HEK293 (cell line): ENCODE data around the gene ICOSLG.
"Not testable (repeated sequence)": the region's sequence is repeated elsewhere in the genome, so short reads cannot be mapped to it uniquely, and the experiment has no call there.

Source experiments
- CTCF ChIA-PET: fragments of 350-600 bp; formaldehyde crosslinking; extraction: SDS; loops from one replicate; lab custom pipeline; 2021; ENCODE audit warnings: antibody characterized with exemption; lab: Yijun Ruan, JAX
- POLR2A ChIA-PET: fragments of 300-600 bp; formaldehyde crosslinking; extraction: SDS; loops from one replicate; lab custom pipeline; 2020; ENCODE audit warnings: antibody characterized with exemption, inconsistent platforms; lab: Yijun Ruan, JAX
- H3K27ac ChIP-seq: fragments of 200-500 bp; sonication (Bioruptor generic); 2 replicates; pipeline ENCODE4 v1.5.1; 2014; ENCODE audit warnings: low read depth, low read length, control low read depth, inconsistent platforms; ENCODE audit errors: extremely low read depth
- H3K36me3 ChIP-seq, 2 experiments: fragments of 200-500 bp in 1 of 2; sonication (Bioruptor generic) in 1 of 2; 1 replicate in 1 of 2; 2 replicates in 1 of 2; pipeline ENCODE4 v1.5.1; 2014 to 2017; ENCODE audit warnings: inconsistent platforms in 2 of 2, low read length in 2 of 2; ENCODE audit not compliant: control insufficient read depth in 2 of 2, insufficient read depth in 1 of 2
- H3K4me1 ChIP-seq: fragments of 200-500 bp; sonication (Bioruptor generic); 2 replicates; pipeline ENCODE4 v1.5.1; 2014; ENCODE audit warnings: mild to moderate bottlenecking, low read length, inconsistent platforms; ENCODE audit not compliant: control insufficient read depth, insufficient read depth
- H3K4me3 ChIP-seq: 2 replicates; pipeline ENCODE4 v1.5.1; 2011; ENCODE audit warnings: low read depth, mild to moderate bottlenecking, control low read depth, low read length, moderate library complexity
- H3K9me3 ChIP-seq: fragments of 200-500 bp; sonication (Bioruptor generic); 2 replicates; pipeline ENCODE4 v1.5.1; 2014; ENCODE audit warnings: low read depth, low read length, inconsistent platforms; ENCODE audit not compliant: control insufficient read depth, insufficient read depth
- ZBTB1 ChIP-seq: fragments of 450-650 bp; formaldehyde crosslinking; IDR thresholded peaks from 2 replicates; pipeline ENCODE4 v1.5.1; 2016; ENCODE audit warnings: missing biosample characterization, missing genetic modification characterization
- TF ChIP-seq, protein P1 (sequence below): fragments of 450-650 bp; formaldehyde crosslinking; IDR thresholded peaks from 2 replicates; pipeline ENCODE4 v1.5.1; 2016; ENCODE audit warnings: missing biosample characterization, missing genetic modification characterization

The ICOSLG gene

GRCh38 chr21:44206187-44206586 lies 34.6 kb downstream of the ICOSLG start:
- H3K4me3 ChIP-seq, POLR2A ChIA-PET, H3K9me3 ChIP-seq, CTCF ChIA-PET, H3K36me3 ChIP-seq, H3K27ac ChIP-seq, H3K4me1 ChIP-seq: not testable (repeated sequence)

DNA sequence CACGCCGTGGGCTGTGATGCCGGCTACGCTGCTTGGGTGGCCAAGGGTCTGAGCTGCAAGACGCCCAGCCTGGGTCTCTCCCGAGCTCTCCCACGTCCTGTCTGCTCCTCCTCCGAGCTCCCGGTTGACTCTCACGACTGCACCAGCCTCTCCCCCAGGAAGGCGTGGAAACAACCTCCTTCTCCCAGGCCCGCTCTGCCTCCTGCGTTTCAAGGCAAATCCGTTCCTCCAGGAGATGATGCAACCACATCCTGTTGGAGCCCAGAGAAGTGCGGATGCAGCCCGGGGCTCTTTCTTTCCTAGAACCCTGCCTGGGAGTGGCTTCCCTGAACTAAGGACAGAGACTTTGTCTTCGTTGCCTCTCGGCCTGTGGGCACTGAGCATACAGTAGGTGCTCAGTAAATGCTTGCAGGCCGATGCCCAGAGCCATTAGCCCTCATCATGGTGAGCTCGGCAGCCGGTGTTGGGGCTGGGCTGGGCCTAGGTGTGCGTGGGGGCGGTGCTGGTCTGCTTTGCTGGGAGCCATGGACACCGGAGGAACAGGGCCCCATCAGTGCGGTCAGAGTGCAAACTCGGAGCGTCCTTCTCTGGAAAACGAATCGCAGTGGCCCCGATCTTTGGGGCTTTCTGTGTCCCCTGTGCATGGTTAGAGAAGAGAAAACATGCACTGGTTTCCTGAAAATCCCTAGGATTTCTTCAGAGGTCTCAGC lies 38.0 kb downstream of the ICOSLG start:
- H3K4me1 ChIP-seq, H3K27ac ChIP-seq, CTCF ChIA-PET, H3K4me3 ChIP-seq, H3K9me3 ChIP-seq, POLR2A ChIA-PET, H3K36me3 ChIP-seq: not testable (repeated sequence)

DNA sequence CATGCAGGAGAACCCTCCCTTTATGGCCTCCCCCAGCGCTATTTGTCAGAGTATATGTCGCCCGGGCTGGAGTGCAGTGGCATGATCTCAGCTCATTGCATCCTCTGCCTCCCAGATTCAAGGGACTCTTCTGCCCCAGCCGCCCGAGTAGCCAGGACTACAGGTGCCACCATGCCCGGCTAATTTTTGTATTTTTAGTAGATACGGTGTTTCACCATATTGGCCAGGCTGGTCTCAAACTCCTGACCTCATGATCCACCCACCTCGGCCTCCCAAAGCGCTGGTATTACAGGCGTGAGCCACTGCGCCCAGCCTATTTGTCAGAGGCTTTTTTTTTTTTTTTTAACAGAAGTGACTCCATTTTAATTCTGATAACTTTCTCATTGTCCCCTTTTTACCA lies 40.7 kb downstream of the ICOSLG start:
- CTCF ChIA-PET, POLR2A ChIA-PET, H3K4me1 ChIP-seq, H3K36me3 ChIP-seq, H3K27ac ChIP-seq, H3K4me3 ChIP-seq, H3K9me3 ChIP-seq: not testable (repeated sequence)

DNA sequence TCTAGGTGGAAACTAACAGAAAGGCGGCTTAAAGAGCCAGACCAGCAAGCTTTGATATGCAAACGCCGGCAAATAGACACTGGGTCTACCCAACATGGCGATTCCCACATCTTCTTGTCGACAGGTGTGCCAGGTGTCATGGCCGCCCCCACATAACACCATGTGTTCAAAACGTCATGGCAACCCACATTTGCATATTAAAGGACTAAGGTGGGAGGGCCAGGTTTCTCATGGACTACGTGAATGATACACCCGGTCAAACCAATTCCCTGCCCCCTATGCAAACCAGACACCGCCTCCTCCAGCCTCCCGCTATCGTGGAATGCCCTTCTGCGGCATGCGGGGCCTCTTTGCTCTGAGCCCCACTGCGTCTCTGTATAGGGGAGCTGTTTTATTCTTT lies 41.3 kb downstream of the ICOSLG start:
- Histone ChIP-seq H3K27ac (no peak overlapping the region), H3K9me3 (no peaks in the 10 kb centered on the region), H3K36me3 (no peaks in the 10 kb centered on the region), H3K4me1 (no peaks in the 10 kb centered on the region), H3K4me3 (no peak overlapping the region)
- TF ChIP-seq ZBTB1 = no peak
- TF ChIP-seq, protein P1, sequence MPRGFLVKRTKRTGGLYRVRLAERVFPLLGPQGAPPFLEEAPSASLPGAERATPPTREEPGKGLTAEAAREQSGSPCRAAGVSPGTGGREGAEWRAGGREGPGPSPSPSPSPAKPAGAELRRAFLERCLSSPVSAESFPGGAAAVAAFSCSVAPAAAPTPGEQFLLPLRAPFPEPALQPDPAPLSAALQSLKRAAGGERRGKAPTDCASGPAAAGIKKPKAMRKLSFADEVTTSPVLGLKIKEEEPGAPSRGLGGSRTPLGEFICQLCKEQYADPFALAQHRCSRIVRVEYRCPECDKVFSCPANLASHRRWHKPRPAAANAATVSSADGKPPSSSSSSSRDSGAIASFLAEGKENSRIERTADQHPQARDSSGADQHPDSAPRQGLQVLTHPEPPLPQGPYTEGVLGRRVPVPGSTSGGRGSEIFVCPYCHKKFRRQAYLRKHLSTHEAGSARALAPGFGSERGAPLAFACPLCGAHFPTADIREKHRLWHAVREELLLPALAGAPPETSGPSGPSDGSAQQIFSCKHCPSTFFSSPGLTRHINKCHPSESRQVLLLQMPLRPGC (tag by site-specific recombination) = no peak
- ChIA-PET CTCF (no interaction called here), POLR2A (no interaction called here)

- POLR2A ChIA-PET, H3K36me3 ChIP-seq, H3K4me3 ChIP-seq, H3K9me3 ChIP-seq, CTCF ChIA-PET, H3K27ac ChIP-seq, H3K4me1 ChIP-seq: not testable (repeated sequence)
These were observed 43.6 kb downstream of the ICOSLG start for GRCh38 chr21:44197156-44197516.

GRCh38 chr21:44196212-44197155 lies 44.3 kb downstream of the ICOSLG start:
- H3K27ac ChIP-seq, H3K9me3 ChIP-seq, H3K4me1 ChIP-seq, POLR2A ChIA-PET, H3K36me3 ChIP-seq, H3K4me3 ChIP-seq, CTCF ChIA-PET: not testable (repeated sequence)

GRCh38 chr21:44194888-44195287 lies 45.9 kb downstream of the ICOSLG start:
- CTCF ChIA-PET, POLR2A ChIA-PET, H3K4me1 ChIP-seq: not testable (repeated sequence)

GRCh38 chr21:44194451-44194850 lies 46.3 kb downstream of the ICOSLG start:
- H3K4me3 ChIP-seq, H3K9me3 ChIP-seq, H3K36me3 ChIP-seq, CTCF ChIA-PET, H3K4me1 ChIP-seq, H3K27ac ChIP-seq, POLR2A ChIA-PET: not testable (repeated sequence)

More at GRCh38 chr21:44194888-44195287, 45.9 kb downstream of the ICOSLG start:
- not testable (repeated sequence) for H3K4me3 ChIP-seq, H3K9me3 ChIP-seq, H3K27ac ChIP-seq, H3K36me3 ChIP-seq

DNA sequence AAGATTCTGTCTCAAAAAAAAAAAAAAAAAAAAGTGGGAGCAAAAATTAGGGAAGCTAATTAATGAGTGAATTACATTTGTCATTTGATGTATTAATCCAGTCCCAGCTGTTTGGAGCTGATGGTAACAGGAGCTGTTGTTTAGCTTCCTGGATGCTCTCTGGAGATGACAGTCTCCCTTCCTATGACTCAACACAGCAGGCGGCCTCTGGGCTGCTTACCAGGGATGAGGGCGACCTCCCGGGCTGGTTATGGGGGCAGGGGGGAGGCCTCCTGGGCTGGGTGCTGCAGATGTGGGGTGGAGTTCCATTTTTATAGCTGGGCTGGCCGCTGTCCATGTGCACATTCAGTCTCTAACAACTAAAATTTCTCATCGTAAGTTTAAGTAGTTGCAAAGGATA lies 47.6 kb downstream of the ICOSLG start:
- CTCF ChIA-PET, H3K36me3 ChIP-seq, H3K4me1 ChIP-seq, H3K27ac ChIP-seq, POLR2A ChIA-PET, H3K4me3 ChIP-seq, H3K9me3 ChIP-seq: not testable (repeated sequence)
